ENCODE measurements around the gene ATG10.

The ATG10 gene

GRCh38 chr5:82072138-82072537 is 100.3 kb downstream of the ATG10 start:
- Histone ChIP-seq H3K36me3 (ENCODE audit: control insufficient read depth in 5 of 5, insufficient read depth in 5 of 5, low read length in 5 of 5) (no peaks in the 10 kb centered on the region), H3K4me1 (ENCODE audit: control insufficient read depth in 5 of 5, insufficient read depth in 5 of 5, low read length in 5 of 5) (peaks cover 0 to 5% (median 0%) of the 10 kb centered on the region in 5 donors), H3K9ac (ENCODE audit: low read length in 5 of 5) (no peak overlapping the region), H3K27ac (ENCODE audit: low read depth, low read length) (no peak overlapping the region), H3K9me3 (ENCODE audit: control insufficient read depth in 5 of 5, low read length in 5 of 5) (no peaks in the 10 kb centered on the region), H3K27me3 (ENCODE audit: control insufficient read depth in 5 of 5, insufficient read depth in 4 of 5, low read length in 5 of 5) (no peaks in the 10 kb centered on the region), H3K4me3 (ENCODE audit: low read depth in 1 of 5, low read length in 5 of 5) (no peak overlapping the region)

GRCh38 chr5:82073179-82073578 is 101.4 kb downstream of the ATG10 start:
- peaks cover 0 to 5% (median 0%) of the 10 kb centered on the region in 5 donors for H3K4me1 ChIP-seq (ENCODE audit: control insufficient read depth in 5 of 5, insufficient read depth in 5 of 5, low read length in 5 of 5)
- H3K9ac ChIP-seq (ENCODE audit: low read length in 5 of 5): no peak overlapping the region
- no peaks in the 10 kb centered on the region for H3K36me3 ChIP-seq (ENCODE audit: control insufficient read depth in 5 of 5, insufficient read depth in 5 of 5, low read length in 5 of 5)
- no peak overlapping the region for H3K4me3 ChIP-seq (ENCODE audit: low read depth in 1 of 5, low read length in 5 of 5)
- no peaks in the 10 kb centered on the region for H3K9me3 ChIP-seq (ENCODE audit: control insufficient read depth in 5 of 5, low read length in 5 of 5)
- H3K27me3 ChIP-seq (ENCODE audit: control insufficient read depth in 5 of 5, insufficient read depth in 4 of 5, low read length in 5 of 5): no peaks in the 10 kb centered on the region
- H3K27ac ChIP-seq (ENCODE audit: low read depth, low read length): no peak overlapping the region

GRCh38 chr5:82074950-82075349 is 103.1 kb downstream of the ATG10 start:
- Histone ChIP-seq H3K9ac (ENCODE audit: low read length in 5 of 5) (no peak overlapping the region), H3K9me3 (ENCODE audit: control insufficient read depth in 5 of 5, low read length in 5 of 5) (no peaks in the 10 kb centered on the region), H3K4me1 (ENCODE audit: control insufficient read depth in 5 of 5, insufficient read depth in 5 of 5, low read length in 5 of 5) (no peaks in the 10 kb centered on the region), H3K36me3 (ENCODE audit: control insufficient read depth in 5 of 5, insufficient read depth in 5 of 5, low read length in 5 of 5) (no peaks in the 10 kb centered on the region), H3K4me3 (ENCODE audit: low read depth in 1 of 5, low read length in 5 of 5) (no peak overlapping the region), H3K27me3 (ENCODE audit: control insufficient read depth in 5 of 5, insufficient read depth in 4 of 5, low read length in 5 of 5) (no peaks in the 10 kb centered on the region), H3K27ac (ENCODE audit: low read depth, low read length) (no peak overlapping the region)

GRCh38 chr5:82077496-82077895 is 105.7 kb downstream of the ATG10 start:
- no peak overlapping the region for H3K9ac ChIP-seq (ENCODE audit: low read length in 5 of 5)
- no peak overlapping the region for H3K27ac ChIP-seq (ENCODE audit: low read depth, low read length)
- no peaks in the 10 kb centered on the region for H3K9me3 ChIP-seq (ENCODE audit: control insufficient read depth in 5 of 5, low read length in 5 of 5)
- no peaks in the 10 kb centered on the region for H3K27me3 ChIP-seq (ENCODE audit: control insufficient read depth in 5 of 5, insufficient read depth in 4 of 5, low read length in 5 of 5)
- H3K4me1 ChIP-seq (ENCODE audit: control insufficient read depth in 5 of 5, insufficient read depth in 5 of 5, low read length in 5 of 5): no peaks in the 10 kb centered on the region
- H3K4me3 ChIP-seq (ENCODE audit: low read depth in 1 of 5, low read length in 5 of 5): no peak overlapping the region
- no peaks in the 10 kb centered on the region for H3K36me3 ChIP-seq (ENCODE audit: control insufficient read depth in 5 of 5, insufficient read depth in 5 of 5, low read length in 5 of 5)

- Histone ChIP-seq H3K36me3 (ENCODE audit: control insufficient read depth in 5 of 5, insufficient read depth in 5 of 5, low read length in 5 of 5) (no peaks in the 10 kb centered on the region), H3K27ac (ENCODE audit: low read depth, low read length) (no peak overlapping the region), H3K4me3 (ENCODE audit: low read depth in 1 of 5, low read length in 5 of 5) (no peak overlapping the region), H3K9me3 (ENCODE audit: control insufficient read depth in 5 of 5, low read length in 5 of 5) (peaks cover 6 to 27% (median 21%) of the 10 kb centered on the region in 5 donors), H3K9ac (ENCODE audit: low read length in 5 of 5) (no peak overlapping the region), H3K4me1 (ENCODE audit: control insufficient read depth in 5 of 5, insufficient read depth in 5 of 5, low read length in 5 of 5) (no peaks in the 10 kb centered on the region), H3K27me3 (ENCODE audit: control insufficient read depth in 5 of 5, insufficient read depth in 4 of 5, low read length in 5 of 5) (no peaks in the 10 kb centered on the region)
These were observed 119.8 kb downstream of the ATG10 start for GRCh38 chr5:82091617-82092016.

GRCh38 chr5:82095536-82095935 is 123.7 kb downstream of the ATG10 start:
- H3K36me3 ChIP-seq (ENCODE audit: control insufficient read depth in 5 of 5, insufficient read depth in 5 of 5, low read length in 5 of 5): no peaks in the 10 kb centered on the region
- no peaks in the 10 kb centered on the region for H3K4me1 ChIP-seq (ENCODE audit: control insufficient read depth in 5 of 5, insufficient read depth in 5 of 5, low read length in 5 of 5)
- no peak overlapping the region for H3K9ac ChIP-seq (ENCODE audit: low read length in 5 of 5)
- no peaks in the 10 kb centered on the region for H3K27me3 ChIP-seq (ENCODE audit: control insufficient read depth in 5 of 5, insufficient read depth in 4 of 5, low read length in 5 of 5)
- H3K27ac ChIP-seq (ENCODE audit: low read depth, low read length): no peak overlapping the region
- no peak overlapping the region for H3K4me3 ChIP-seq (ENCODE audit: low read depth in 1 of 5, low read length in 5 of 5)
- peaks cover 6 to 24% (median 18%) of the 10 kb centered on the region in 5 donors for H3K9me3 ChIP-seq (ENCODE audit: control insufficient read depth in 5 of 5, low read length in 5 of 5)

- H3K27me3 ChIP-seq (ENCODE audit: control insufficient read depth in 5 of 5, insufficient read depth in 4 of 5, low read length in 5 of 5): no peaks in the 10 kb centered on the region
- no peak overlapping the region for H3K27ac ChIP-seq (ENCODE audit: low read depth, low read length)
- peaks cover 0 to 1% (median 0%) of the 10 kb centered on the region in 5 donors for H3K4me1 ChIP-seq (ENCODE audit: control insufficient read depth in 5 of 5, insufficient read depth in 5 of 5, low read length in 5 of 5)
- H3K36me3 ChIP-seq (ENCODE audit: control insufficient read depth in 5 of 5, insufficient read depth in 5 of 5, low read length in 5 of 5): no peaks in the 10 kb centered on the region
- H3K9me3 ChIP-seq (ENCODE audit: control insufficient read depth in 5 of 5, low read length in 5 of 5): peaks cover 6 to 20% (median 17%) of the 10 kb centered on the region in 5 donors
- no peak overlapping the region for H3K4me3 ChIP-seq (ENCODE audit: low read depth in 1 of 5, low read length in 5 of 5)
- H3K9ac ChIP-seq (ENCODE audit: low read length in 5 of 5): no peak overlapping the region
These were observed 124.4 kb downstream of the ATG10 start for GRCh38 chr5:82096249-82096648.

GRCh38 chr5:82100303-82101077 is 128.7 kb downstream of the ATG10 start:
- Histone ChIP-seq H3K9me3 (ENCODE audit: control insufficient read depth in 5 of 5, low read length in 5 of 5) (no peaks in the 10 kb centered on the region), H3K4me1 (ENCODE audit: control insufficient read depth in 5 of 5, insufficient read depth in 5 of 5, low read length in 5 of 5) (peaks cover 0 to 3% (median 0%) of the 10 kb centered on the region in 5 donors), H3K27me3 (ENCODE audit: control insufficient read depth in 5 of 5, insufficient read depth in 4 of 5, low read length in 5 of 5) (no peaks in the 10 kb centered on the region), H3K36me3 (ENCODE audit: control insufficient read depth in 5 of 5, insufficient read depth in 5 of 5, low read length in 5 of 5) (no peaks in the 10 kb centered on the region), H3K4me3 (ENCODE audit: low read depth in 1 of 5, low read length in 5 of 5) (no peak overlapping the region), H3K27ac (ENCODE audit: low read depth, low read length) (no peak overlapping the region), H3K9ac (ENCODE audit: low read length in 5 of 5) (no peak overlapping the region)

GRCh38 chr5:82104872-82105271 is 133.0 kb downstream of the ATG10 start:
- no peaks in the 10 kb centered on the region for H3K36me3 ChIP-seq (ENCODE audit: control insufficient read depth in 5 of 5, insufficient read depth in 5 of 5, low read length in 5 of 5)
- H3K27me3 ChIP-seq (ENCODE audit: control insufficient read depth in 5 of 5, insufficient read depth in 4 of 5, low read length in 5 of 5): no peaks in the 10 kb centered on the region
- H3K9ac ChIP-seq (ENCODE audit: low read length in 5 of 5): no peak overlapping the region
- no peaks in the 10 kb centered on the region for H3K9me3 ChIP-seq (ENCODE audit: control insufficient read depth in 5 of 5, low read length in 5 of 5)
- H3K4me1 ChIP-seq (ENCODE audit: control insufficient read depth in 5 of 5, insufficient read depth in 5 of 5, low read length in 5 of 5): peaks cover 0 to 12% (median 8%) of the 10 kb centered on the region in 5 donors
- H3K4me3 ChIP-seq (ENCODE audit: low read depth in 1 of 5, low read length in 5 of 5): no peak overlapping the region
- no peak overlapping the region for H3K27ac ChIP-seq (ENCODE audit: low read depth, low read length)

GRCh38 chr5:82105457-82105856 is 133.6 kb downstream of the ATG10 start:
- Histone ChIP-seq H3K9ac (ENCODE audit: low read length in 5 of 5) (no peak overlapping the region), H3K27ac (ENCODE audit: low read depth, low read length) (no peak overlapping the region)

More at GRCh38 chr5:82105457-82105856, 133.6 kb downstream of the ATG10 start:
- Histone ChIP-seq H3K4me3 (ENCODE audit: low read depth in 1 of 5, low read length in 5 of 5) (no peak overlapping the region), H3K36me3 (ENCODE audit: control insufficient read depth in 5 of 5, insufficient read depth in 5 of 5, low read length in 5 of 5) (no peaks in the 10 kb centered on the region), H3K9me3 (ENCODE audit: control insufficient read depth in 5 of 5, low read length in 5 of 5) (no peaks in the 10 kb centered on the region), H3K4me1 (ENCODE audit: control insufficient read depth in 5 of 5, insufficient read depth in 5 of 5, low read length in 5 of 5) (peaks cover 0 to 12% (median 8%) of the 10 kb centered on the region in 5 donors), H3K27me3 (ENCODE audit: control insufficient read depth in 5 of 5, insufficient read depth in 4 of 5, low read length in 5 of 5) (no peaks in the 10 kb centered on the region)
